Hematopoietic multipotent progenitor cell treated with erythropoietin and hydrocortisone succinate and interleukin-3 and kit ligand, for 4 days (in vitro differentiated cells): ENCODE data around the gene GAGE12D.
"Not testable (repeated sequence)": the region's sequence is repeated elsewhere in the genome, so short reads cannot be mapped to it uniquely, and the experiment has no call there.

Experiments used
- DNase-seq: peaks from one replicate; pipeline ENCODE4 v3.0.0-alpha.2; 2015

The GAGE12D gene, protein sequence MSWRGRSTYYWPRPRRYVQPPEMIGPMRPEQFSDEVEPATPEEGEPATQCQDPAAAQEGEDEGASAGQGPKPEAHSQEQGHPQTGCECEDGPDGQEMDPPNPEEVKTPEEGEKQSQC

DNA sequence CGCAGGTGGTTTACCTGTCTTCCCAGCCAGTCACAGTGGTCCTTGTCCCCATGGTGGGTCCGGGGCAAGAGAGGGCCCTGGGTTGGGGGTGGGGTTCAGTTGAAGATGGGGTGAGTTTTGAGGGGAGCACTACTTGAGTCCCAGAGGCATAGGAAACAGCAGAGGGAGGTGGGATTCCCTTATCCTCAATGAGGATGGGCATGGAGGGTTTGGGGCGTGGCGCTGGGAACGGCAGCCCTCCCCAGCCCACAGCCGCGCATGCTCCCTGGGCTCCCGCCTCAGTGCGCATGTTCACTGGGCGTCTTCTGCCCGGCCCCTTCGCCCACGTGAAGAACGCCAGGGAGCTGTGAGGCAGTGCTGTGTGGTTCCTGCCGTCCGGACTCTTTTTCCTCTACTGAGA, at the start of gene GAGE12D:
Gene GAGE12D, plus strand, starts transcription at position 301 of the 400 bp plus-strand sequence. CDS start 1,155 bp downstream, outside the sequence.
- DNase-seq, result not testable (repeated sequence)

DNA sequence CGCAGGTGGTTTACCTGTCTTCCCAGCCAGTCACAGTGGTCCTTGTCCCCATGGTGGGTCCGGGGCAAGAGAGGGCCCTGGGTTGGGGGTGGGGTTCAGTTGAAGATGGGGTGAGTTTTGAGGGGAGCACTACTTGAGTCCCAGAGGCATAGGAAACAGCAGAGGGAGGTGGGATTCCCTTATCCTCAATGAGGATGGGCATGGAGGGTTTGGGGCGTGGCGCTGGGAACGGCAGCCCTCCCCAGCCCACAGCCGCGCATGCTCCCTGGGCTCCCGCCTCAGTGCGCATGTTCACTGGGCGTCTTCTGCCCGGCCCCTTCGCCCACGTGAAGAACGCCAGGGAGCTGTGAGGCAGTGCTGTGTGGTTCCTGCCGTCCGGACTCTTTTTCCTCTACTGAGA, 9.7 kb upstream of the GAGE12D start, which contains the start of gene GAGE12C:
Gene GAGE12C, plus strand, starts transcription at position 301 of the 400 bp plus-strand sequence. CDS start 1,155 bp downstream, outside the sequence.
- DNase-seq, result not testable (repeated sequence)

DNA sequence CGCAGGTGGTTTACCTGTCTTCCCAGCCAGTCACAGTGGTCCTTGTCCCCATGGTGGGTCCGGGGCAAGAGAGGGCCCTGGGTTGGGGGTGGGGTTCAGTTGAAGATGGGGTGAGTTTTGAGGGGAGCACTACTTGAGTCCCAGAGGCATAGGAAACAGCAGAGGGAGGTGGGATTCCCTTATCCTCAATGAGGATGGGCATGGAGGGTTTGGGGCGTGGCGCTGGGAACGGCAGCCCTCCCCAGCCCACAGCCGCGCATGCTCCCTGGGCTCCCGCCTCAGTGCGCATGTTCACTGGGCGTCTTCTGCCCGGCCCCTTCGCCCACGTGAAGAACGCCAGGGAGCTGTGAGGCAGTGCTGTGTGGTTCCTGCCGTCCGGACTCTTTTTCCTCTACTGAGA, 9.5 kb downstream of the GAGE12D start, which contains the start of gene GAGE12E:
Gene GAGE12E, plus strand, starts transcription at position 301 of the 400 bp plus-strand sequence. CDS start 1,155 bp downstream, outside the sequence.
- not testable (repeated sequence) for DNase-seq

DNA sequence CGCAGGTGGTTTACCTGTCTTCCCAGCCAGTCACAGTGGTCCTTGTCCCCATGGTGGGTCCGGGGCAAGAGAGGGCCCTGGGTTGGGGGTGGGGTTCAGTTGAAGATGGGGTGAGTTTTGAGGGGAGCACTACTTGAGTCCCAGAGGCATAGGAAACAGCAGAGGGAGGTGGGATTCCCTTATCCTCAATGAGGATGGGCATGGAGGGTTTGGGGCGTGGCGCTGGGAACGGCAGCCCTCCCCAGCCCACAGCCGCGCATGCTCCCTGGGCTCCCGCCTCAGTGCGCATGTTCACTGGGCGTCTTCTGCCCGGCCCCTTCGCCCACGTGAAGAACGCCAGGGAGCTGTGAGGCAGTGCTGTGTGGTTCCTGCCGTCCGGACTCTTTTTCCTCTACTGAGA, 19.0 kb downstream of the GAGE12D start, which contains the start of gene GAGE12F:
Gene GAGE12F, plus strand, starts transcription at position 301 of the 400 bp plus-strand sequence. CDS start 1,155 bp downstream, outside the sequence.
- DNase-seq, result not testable (repeated sequence)

DNA sequence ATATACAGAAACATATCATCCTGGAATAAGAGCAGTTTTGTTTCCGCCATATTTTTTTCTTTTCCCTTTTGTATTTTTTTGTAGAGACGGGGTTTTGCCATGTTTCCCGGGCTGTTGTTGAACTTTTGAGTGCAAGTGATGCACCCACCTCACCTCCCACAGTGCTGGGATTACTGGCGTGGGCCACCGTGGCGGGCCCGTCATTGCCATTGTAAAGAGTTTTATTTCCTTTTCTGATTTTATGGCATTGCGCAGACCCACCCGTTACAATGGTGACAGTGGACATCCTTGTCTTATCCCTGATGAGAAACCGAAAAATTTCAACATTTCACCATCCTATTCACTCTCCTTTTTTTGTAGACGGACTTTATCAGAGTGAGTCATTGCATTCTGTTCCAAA, 27.2 kb downstream of the GAGE12D start:
- not testable (repeated sequence) for DNase-seq

DNA sequence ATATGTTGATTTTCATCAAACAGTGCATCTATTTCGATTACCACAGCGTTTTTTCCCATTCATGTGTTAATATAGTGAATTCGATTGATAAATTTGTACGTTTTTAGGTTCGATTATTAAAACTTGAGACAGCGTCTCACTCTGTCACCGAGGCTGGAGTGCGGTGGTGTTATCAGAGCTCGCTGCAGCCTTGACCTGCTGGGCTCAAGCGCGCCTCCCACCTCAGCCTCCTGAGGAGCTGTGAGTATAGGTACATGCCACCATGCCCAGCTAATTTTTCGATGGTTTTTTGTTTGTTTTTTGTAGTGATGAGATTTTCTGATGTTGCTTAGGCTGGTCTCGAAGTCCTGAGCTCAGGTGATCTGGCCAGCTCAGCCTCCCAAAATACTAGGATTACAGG, 27.6 kb downstream of the GAGE12D start:
- DNase-seq, result not testable (repeated sequence)

GRCh38 chrX:49570100-49570499, 28.6 kb downstream of the GAGE12D start, which contains the start of gene GAGE12G:
GAGE12G (plus strand) TSS chrX:49570400; CDS start chrX:49571555, 1,155 bp downstream.
- not testable (repeated sequence) for DNase-seq

DNA sequence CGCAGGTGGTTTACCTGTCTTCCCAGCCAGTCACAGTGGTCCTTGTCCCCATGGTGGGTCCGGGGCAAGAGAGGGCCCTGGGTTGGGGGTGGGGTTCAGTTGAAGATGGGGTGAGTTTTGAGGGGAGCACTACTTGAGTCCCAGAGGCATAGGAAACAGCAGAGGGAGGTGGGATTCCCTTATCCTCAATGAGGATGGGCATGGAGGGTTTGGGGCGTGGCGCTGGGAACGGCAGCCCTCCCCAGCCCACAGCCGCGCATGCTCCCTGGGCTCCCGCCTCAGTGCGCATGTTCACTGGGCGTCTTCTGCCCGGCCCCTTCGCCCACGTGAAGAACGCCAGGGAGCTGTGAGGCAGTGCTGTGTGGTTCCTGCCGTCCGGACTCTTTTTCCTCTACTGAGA, 38.1 kb downstream of the GAGE12D start, which contains the start of gene GAGE12H:
Gene GAGE12H, plus strand, starts transcription at position 301 of the 400 bp plus-strand sequence. CDS start 1,155 bp downstream, outside the sequence.
- DNase-seq, result not testable (repeated sequence)

GRCh38 chrX:49589196-49589595, 47.7 kb downstream of the GAGE12D start, which contains the start of gene GAGE2A:
GAGE2A (plus strand) TSS chrX:49589496; CDS start chrX:49590651, 1,155 bp downstream.
- not testable (repeated sequence) for DNase-seq

DNA sequence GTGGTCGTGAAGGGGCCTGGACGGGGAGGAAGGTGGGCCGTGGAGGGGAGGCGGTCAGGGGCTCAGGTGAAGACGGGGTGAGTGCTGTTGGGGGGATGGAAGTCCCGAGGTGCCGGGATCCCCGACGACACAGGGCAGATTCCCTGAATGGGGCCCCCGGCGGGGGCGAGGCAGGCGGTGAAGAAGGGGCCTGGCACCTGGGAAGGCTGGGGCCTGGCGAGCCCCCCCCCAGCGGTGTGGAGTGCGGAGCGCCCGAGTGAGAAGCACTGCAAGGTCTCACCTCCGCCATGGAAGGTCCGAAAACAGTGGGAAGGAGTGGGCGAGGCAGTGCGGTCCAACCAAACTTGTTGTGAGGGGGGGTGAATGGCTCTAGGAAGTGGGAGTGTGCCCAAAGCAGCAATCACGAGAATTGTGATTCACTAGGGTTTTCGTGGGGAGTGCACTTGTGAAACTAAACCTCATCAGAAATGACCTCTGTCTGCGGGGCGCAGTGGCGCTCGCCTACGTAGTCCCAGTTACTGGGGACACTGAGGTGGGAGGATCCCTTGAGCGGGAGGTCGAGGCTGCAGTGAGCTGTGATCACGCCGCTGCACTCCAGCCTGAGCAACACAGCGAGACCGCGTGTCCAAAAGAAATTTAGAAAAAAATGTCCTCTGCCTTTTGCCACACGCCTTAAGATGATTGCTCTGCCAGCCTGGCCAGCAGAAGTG, 48.4 kb downstream of the GAGE12D start:
- DNase-seq, result not testable (repeated sequence)

- DNase-seq, result not testable (repeated sequence)
These were observed 49.0 kb downstream of the GAGE12D start for GRCh38 chrX:49590488-49590887.
